NOMO-1 (cell line): Measurements from ENCODE around the gene CNTRL.
"Not testable (repeated sequence)": the region's sequence is repeated elsewhere in the genome, so short reads cannot be mapped to it uniquely, and the experiment has no call there.

ENCODE experiments used
- DNase-seq, 2 experiments: peaks; one replicate each; lab custom pipeline; 2025; ENCODE audit not compliant: unreplicated experiment in 2 of 2; lab: John Stamatoyannopoulos, UW

Gene CNTRL

DNA sequence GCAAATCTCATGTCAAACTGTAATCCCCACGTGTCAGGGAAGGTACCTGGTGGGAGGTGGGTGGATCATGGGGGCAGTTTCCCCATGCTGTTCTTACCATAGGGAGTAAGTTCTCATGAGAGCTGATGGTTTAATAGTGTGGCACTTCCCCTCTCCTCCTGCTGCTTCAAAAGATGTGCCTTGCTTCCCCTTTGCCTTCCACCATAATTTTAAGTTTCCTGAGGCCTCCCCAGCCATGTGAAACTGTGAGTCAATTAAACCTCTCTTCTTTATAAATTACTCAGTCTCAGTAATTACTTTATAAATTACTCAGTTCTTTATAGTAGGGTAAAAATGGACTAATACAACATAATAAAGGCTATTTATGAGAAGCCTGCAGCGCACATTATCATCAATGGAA, 7.1 kb upstream of the CNTRL start:
- DNase-seq, result peak in 1 of 2 experiments; percentile 25

DNA sequence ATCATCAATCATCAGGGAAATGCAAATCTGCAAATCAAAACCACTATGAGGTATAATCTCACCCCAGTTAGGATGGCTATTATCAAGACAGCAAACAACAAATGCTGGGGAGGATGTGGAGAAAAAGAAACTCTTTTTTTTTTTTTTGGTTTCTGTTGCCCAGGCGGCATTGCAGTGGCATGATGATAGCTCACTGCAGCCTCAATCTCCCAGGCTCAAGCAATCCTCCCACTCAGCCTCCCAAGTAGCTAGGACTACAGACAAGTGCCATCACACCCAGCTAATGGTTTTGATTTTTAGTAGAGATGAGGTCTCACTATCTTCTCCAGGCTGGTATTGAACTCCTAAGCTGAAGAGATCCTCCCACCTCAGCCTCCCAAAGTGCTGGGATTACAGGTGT, 5.4 kb upstream of the CNTRL start:
- no peak for DNase-seq

DNA sequence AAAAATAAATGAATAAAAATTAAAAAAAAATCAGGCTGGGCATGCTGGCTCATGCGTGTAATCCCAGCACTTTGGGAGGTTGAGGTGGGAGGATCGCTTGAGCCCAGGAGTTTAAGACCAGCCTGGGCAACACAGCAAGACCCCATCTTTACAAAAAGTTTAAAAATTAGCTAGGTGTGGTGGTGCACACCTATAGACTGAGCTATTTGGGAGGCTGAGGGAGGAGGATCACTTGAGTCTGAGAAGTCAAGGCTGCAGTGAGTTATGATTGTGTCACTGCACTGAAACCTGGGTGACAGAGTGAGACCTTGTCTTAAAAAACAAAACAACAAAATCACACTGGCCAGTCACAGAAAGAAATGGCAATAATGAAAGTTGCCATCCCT, 3.4 kb upstream of the CNTRL start:
- DNase-seq, result no peak

DNA sequence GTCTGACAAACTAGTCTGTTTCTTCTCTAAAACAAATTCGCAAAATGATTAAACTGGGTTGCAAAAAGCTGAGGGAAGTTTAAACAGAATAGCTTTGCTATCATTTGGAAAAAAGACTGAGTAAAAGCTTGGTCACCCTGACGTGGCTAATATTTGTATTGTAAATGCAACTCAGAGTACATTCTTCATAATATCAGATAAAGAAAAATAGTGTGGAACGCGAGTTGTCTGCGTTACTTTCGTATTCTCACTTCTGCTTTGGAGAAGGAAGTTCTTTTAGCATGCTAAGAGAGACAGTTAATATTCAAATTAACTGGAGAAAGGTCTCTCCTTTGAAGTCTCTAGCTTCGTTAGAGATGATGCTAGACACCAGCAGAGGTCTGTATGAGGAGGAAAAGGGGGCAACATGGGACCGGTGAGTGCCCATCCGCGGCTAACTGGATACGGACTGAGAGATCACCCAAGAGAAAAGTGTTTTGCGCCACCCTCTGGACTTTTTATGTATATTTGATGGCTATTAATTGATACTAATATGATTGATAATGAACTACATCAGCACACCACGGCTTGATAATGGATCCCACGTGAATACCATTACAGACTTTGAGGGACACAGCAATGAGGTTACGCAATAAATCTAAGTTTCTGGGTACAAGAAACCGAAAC, 2.9 kb upstream of the CNTRL start:
- DNase-seq, result peak; percentile 53 to 94

DNA sequence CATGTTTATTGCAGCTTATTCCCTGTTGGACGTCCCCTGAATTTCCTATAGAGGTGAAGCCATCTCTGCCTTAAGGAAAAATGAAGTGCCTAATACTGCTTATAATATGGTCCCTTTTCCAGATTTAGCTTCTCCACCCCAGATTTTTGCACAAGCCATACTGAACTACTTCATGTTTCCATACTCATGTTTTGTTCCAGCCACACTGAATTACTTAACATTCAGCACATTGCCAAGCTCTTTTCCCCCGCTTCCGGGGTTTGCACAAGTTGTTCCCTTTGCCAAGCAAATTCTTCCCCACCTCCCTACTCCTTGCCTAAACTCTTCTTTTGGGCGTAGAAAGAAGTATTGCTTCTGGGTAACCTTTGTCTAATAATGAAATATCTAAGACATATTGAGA, 1.7 kb upstream of the CNTRL start:
- DNase-seq, result peak in 1 of 2 experiments; percentile 23

DNA sequence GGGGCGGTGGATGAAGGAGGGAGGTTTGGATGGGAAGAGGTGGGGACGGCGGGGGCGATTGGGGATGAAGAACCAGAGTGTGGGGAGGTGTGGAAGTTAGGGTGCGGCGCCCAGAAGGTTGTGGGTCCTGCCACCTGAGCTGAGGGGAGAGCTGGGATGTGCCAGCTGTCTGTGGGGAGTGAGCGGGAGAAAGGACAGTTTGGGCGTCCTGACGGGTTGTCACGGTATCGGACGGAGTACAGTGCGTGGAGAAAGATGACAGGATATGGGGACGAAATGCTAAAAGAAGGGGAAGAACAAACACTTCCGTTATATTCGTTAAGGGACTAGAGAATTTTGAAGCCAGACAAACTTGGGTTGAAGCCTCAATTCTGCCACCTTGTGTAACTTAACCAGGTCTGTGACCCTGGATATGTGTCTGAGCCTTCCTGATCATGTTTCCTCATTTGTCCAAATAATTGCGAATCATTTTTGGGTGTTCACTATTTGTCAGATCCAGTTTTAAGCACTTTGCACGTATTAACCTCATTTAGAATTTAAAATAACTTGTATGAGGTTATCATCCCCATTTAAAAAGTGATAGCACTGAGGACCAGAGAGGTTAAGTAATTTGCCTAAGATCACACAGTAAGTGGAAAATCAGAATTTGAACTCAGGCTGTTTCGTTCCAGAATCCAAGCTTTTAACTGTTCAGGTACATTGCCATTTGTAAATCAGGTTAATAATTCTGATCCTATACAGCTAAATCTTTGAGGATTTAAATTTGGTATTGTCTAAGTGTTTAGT, 689 bp downstream of the CNTRL start:
- DNase-seq, result peak; percentile 45 to 71

DNA sequence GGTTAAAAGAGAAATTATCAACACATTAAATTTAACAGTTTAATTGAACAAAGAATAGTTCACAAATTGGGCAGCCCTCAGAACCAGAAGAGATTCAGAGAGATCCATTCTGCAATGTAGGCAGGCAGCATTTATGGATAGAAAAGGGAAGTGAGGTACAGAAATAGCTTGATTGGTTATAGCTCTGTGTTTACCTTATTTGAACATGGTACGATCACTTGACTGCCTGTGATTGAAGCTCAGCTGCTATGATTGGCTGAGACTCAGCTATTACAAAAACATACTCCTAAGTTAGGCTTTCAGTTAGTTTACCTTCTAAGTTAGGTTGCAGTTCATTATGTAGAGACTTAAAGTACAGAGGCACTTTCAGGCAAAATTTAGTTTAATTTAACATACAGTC, 7.3 kb downstream of the CNTRL start:
- peak in 1 of 2 experiments; percentile 45 for DNase-seq

DNA sequence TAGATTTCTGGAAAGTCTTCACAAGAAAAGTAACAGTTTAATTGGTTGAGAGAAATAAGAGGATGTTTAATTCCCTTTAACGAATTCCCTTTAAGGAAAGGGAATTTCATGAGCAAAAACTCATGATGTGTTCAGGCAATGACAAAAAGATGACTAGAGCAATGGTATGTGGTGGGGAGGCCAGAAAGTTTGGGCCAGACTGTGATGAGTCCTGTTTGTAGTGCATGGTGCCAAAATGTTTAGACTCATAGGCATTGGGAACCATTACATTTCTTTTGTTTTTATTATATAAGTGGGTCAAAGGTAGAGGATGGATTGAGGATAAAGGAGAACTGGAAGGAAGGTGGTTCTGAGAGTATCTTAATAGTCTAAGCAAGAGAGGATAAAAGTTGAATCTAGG, 10.9 kb downstream of the CNTRL start:
- no peak for DNase-seq

DNA sequence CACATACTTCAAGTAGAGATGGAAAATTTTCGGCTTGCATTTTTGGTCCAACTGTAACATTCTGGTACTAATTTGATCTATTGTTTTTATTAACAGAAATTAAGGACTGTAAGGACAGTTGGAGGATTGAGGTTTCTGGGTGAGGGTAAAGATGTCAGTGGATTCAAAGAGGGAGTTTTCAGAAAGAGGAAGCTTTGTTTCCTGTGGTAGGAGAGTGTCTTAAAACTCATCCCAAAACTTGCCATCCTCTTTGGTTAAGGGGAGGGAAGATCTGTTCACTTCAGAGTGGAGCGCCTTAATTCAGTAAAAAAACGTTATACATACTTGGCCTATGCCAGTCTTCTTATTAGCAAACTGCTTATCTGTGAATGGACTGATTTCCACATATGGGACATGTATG, 13.8 kb downstream of the CNTRL start:
- DNase-seq, result peak in 1 of 2 experiments; percentile 27

DNA sequence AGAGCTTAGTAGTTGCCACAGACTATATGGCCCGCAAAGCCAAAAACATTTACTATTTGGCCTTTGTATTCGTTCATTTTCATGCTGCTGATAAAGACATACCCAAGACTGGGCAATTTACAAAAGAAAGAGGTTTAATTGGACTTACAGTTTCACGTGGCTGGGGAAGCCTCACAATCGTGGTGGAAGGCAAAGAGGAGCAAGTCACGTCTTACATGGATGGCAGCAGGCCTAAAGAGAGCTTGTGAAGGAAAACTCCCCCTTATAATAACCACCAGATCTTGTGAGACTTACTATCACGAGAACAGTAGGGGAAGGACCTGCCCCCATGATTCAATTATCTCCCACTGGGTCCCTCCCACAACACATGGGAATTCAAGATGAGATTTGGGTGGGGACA, 16.0 kb downstream of the CNTRL start:
- not testable (repeated sequence) for DNase-seq

DNA sequence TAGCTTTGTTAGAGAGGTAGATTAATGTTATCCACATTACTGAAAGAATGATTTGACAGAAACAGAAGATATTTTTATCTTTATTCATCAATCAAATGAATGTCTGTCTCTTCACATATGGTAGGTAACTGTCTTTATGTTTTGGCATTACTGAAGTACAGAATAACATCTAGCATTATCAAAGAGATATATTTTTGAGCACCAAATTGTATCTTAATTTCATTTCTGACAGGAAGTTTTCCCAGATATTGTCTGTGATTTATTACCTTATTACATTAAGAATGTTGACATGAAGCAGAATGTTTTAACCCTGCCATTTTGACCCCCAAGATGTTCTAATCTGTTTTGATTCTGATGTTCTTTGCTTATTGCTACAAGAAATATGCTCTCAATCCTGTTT, 20.3 kb downstream of the CNTRL start:
- no peak for DNase-seq

DNA sequence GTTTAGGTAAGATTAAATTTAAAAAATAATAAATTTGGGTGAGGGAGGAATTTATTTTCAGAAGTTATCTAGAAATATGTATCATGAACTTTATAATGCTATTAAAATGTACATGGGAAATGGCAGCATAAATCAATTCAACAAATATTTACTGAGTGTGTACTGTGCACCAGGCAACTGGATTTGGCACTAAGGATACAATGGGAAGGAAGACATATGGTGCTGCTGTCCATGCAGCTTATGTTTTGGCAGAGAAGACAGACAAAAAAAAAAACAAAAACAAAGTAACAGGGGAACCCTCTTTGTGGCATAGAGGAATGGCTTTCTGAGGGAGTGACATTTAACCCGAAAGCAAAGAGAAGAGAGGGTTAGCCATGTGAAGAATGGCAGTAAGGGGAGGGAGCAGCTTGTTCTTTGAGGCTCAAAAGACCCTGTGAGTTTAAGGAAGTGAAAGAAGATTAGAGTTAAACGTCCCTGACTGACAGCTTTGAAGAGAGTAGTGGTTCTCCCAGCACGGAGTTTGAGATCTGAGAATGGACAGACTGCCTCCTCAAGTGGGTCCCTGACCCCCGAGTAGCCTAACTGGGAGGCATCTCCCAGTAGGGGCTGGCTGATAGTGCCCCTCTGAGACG, 23.9 kb downstream of the CNTRL start:
- DNase-seq, result peak; percentile 36 to 64

DNA sequence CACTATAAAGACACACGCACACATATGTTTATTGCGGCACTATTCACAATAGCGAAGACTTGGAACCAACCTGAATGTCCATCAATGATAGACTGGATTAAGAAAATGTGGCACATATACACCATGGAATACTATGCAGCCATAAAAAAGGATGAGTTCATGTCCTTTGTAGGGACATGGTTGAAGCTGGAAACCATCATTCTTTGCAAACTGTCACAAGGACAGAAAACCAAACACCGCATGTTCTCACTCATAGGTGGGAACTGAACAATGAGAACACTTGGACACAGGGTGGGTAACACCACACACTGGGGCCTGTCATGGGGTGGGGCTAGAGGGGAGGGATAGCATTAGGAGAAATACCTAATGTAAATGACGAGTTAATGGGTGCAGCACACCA, 29.3 kb downstream of the CNTRL start:
- DNase-seq, result not testable (repeated sequence)

DNA sequence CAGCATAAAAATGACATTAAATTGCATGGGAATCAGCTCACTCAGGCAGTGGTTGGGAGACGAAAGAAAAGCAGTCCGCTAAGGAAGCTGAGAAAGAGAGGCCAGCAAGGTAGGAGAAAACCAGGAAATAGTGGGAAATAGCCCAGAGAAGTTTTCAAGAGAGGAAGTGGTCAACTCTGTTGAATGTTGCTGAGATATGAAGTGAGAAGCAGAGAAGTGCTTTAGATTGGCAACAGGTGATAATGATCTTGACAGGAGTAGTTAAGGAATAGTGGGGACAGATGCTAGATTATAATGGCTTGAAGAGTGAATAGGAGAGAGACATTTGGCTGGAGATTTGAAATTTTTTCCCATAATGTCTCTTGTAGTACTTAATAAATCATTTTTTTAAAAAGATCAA, 30.8 kb downstream of the CNTRL start:
- DNase-seq, result peak in 1 of 2 experiments; percentile 48

DNA sequence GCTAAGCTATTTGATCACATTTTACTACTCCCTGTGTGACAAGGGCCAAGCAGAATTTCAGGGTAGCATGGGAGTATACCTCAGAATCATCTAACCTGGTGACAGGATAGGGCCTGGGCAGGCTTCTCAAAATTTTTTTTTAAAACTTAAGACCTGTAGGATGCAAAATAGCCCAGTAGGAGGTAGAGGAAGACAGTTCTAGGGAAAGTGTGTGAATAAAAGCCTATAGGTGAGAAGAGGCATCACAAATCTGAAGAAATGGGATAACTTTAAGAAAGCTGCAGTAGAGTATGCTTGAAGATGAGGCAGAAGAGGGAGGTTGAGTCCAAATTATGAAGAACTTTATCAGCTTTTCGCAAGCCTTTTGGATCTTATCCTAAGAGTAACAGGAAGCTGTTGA, 32.3 kb downstream of the CNTRL start:
- DNase-seq, result peak in 1 of 2 experiments; percentile 30

DNA sequence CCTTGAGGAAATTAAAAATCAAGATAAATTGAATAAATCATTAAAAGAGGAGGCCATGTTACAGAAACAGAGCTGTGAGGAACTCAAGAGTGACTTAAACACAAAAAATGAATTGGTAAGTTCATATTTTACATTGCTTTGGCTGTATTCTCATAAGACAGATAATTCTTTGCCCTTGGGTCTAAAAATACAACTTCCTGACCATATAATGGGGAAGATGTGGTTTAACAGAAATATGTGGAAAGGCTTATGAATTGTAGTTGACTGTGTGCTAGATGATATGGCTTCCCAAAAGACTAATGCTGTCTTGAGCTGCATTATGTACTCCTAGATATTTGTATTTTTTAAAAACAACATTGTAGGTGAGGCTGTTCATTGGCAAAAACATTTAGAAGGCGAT, 33.1 kb downstream of the CNTRL start:
- peak; percentile 55 to 84 for DNase-seq

DNA sequence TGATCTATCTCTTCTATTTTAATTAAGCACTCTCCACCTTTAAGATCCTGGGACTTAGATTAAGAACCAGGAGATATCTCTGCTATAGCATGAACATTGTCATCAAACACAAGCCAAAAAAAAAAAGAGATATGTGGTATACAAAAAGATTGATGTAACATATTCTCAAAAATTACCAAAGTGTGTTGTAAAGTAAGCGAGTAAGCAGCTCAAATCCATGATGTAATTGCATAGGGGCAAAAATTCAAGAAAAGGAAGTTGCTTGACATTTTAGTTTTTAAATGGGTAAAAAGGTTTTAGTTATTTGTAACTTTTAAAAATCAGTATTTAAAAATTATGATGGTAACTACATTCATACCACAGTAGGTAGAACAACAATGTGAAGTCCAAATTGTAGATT, 40.7 kb downstream of the CNTRL start:
- peak; percentile 13 to 53 for DNase-seq

DNA sequence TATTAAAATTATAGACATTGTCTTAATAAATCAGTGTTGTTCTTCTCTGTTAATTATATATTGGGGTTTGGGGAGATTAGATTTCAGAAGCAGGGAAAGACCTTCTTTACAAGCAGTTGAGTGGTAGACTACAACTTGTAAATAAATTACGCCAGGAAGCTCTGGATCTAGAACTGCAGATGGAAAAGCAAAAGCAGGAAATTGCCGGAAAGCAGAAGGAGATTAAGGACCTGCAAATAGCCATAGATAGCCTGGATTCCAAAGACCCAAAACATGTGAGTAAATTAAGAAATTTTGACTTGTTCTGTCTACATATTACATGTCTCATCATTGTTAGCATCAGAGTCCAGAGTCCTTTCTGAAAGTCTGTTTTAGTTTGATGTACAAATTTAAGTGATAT, 43.5 kb downstream of the CNTRL start:
- DNase-seq, result no peak

DNA sequence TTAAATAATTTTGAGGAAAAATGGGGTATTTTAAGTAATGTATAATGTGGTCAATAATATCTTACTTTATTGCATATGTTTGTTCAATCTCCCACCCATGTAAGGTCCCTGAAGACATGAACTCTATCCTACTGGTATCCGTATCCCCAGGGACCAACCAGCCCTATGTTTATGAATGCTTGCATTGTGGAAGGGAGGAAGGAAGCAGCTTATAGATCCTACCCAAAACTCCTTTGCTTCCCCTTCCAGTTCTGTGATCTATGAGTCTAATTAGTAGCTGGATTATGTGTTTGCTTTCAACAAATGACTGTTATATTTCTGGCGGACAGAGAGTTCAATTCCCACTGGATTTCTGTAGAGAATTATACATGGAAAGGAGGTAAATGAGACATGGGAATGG, 45.6 kb downstream of the CNTRL start:
- DNase-seq, result no peak

DNA sequence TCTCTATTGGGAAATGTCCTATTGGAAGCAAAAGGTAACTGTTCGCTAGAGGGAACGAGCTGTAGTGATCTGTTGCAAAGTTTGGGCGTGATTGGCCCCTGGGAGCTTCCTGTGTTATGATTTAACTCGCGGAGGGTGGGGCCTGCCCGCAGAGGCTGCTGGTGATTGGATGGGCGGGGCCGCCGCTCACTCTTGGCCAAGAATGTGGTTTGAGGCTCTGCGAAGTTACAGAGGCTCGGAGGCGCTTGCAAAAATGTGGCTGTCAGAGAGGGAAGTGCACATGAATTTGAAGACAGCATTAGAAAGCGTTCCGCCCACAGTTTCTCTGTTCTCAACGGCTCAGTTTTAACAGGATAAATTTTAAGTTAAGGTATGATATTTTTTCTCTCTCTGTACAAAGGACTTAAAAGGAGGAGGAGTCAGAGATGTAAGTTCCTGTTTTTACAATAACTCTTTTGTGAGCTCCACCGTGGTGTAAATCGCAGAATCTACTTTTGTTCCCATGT, 46.9 kb downstream of the CNTRL start:
- peak; percentile 99 for DNase-seq

DNA sequence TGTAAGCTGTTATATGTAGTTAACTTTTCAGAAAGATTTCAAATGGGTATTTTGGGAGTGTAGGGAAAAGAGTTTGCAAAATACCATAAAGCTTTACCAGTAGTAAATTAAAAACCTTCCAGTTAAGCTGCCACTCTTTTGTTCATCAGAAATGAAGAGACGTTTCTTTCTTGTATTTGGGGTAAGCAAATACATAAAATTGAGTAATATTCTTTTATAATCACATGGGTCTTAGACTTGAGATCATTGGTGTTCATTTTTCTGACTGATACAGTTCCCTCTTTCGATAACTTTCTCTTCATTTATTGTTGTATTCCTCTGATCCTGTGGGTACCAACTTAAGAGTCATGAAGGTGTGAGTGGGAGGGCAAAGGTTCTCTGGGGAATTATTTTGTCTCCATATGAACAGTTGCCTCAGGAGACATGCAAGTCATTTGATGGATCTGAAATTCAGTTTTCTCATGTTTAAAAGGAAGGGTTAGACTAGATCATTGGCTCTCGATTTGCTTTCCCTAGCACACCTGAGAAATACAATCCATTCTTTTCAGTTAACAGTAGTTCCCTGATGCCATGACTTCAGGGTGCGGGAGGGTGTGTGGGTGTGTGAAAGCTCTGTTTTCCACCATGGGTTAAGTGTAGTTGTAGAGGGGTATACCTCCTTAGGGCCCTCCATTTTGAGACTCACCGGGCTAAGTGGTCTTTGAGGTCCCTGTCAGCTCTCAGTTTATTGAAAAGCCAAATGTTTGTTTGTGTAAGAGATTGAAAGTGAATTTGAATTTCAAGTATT, 47.7 kb downstream of the CNTRL start:
- DNase-seq, result peak in 1 of 2 experiments; percentile 52
